Upper lobe of left lung (tissue), 6 donors: ENCODE results near the gene CNTNAP5. TPM values are rescaled to one million over a fixed set of nuclear protein-coding genes. Genes with fewer than 3 reads are reported as not detected.

Experiments
- ATAC-seq, 2 donors: fragments of 200-7000 bp; cut with Tn5 transposase; one replicate each; pipeline ENCODE4 v1.9.1; 2022; ENCODE audit warnings: mild to moderate bottlenecking in 2 of 2, moderate library complexity in 2 of 2; ENCODE audit not compliant: low FRiP score in 2 of 2
- DNase-seq, 2 donors: peaks; one replicate each; pipeline ENCODE4 v3.0.0-alpha.2; 2019 to 2020
- H3K27ac ChIP-seq, 4 donors: fragments of 200-600 bp; sonication (generic); one replicate each; pipeline ENCODE4 v1.5.1; 2016 to 2019
- H3K27me3 ChIP-seq, 4 donors: fragments of 200-600 bp; sonication (generic); one replicate each; pipeline ENCODE4 v1.5.1; 2017 to 2019
- H3K36me3 ChIP-seq, 4 donors: fragments of 200-600 bp; sonication (generic); one replicate each; pipeline ENCODE4 v1.5.1; 2016 to 2019
- H3K4me1 ChIP-seq, 4 donors: fragments of 200-600 bp; sonication (generic); one replicate each; pipeline ENCODE4 v1.5.1; 2018 to 2019
- H3K4me3 ChIP-seq, 4 donors: fragments of 200-600 bp; sonication (generic); one replicate each; pipeline ENCODE4 v1.5.1; 2017 to 2019; ENCODE audit warnings: mild to moderate bottlenecking in 2 of 4, moderate library complexity in 1 of 4
- H3K9me3 ChIP-seq, 4 donors: fragments of 200-600 bp; sonication (generic); one replicate each; pipeline ENCODE4 v1.5.1; 2018 to 2019
- CTCF ChIP-seq, 6 experiments: fragments of 450-650 bp in 4 of 6; fragments of 200-600 bp in 2 of 6; sonication (generic) in 2 of 6; IDR thresholded peaks; one replicate each; pipeline ENCODE4 v1.5.1; 2016 to 2019; ENCODE audit warnings: antibody characterized with exemption in 6 of 6
- EP300 ChIP-seq, 4 donors: sonication (generic); formaldehyde crosslinking; IDR thresholded peaks; one replicate each; pipeline ENCODE4 v1.5.1; 2017; ENCODE audit warnings: antibody characterized with exemption in 4 of 4, control low read depth in 2 of 4
- POLR2A ChIP-seq, 4 donors: fragments of 450-650 bp; IDR thresholded peaks; one replicate each; pipeline ENCODE4 v1.5.1; 2016 to 2017; ENCODE audit warnings: antibody characterized with exemption in 4 of 4, mild to moderate bottlenecking in 2 of 4
- POLR2AphosphoS5 ChIP-seq, 2 donors: sonication (generic); formaldehyde crosslinking; IDR thresholded peaks; one replicate each; pipeline ENCODE4 v1.5.1; 2017; ENCODE audit warnings: antibody characterized with exemption in 2 of 2
- WGBS, 2 donors: methylation state at CpG; one replicate each; pipeline ENCODE4 v1.1.5; 2017 to 2018; 5-methylcytosine and 5-hydroxymethylcytosine counted together
- total RNA-seq, 6 donors: library from RNA; depleted of rRNA in 4 of 6; stranded (reverse); fragments of >200 nt in 4 of 6; gene quantifications; one replicate each; pipeline versions ENCODE4 v1.1.0 to v1.2.1, GENCODE V29; 2016 to 2021
- donor health status: DM: no; HTN: no; CAD: no; lungs with moderate emphysema.
- donor health status: DM: no; HTN: yes; CAD: no; lungs with severe emphysema.

Gene CNTNAP5
- total RNA-seq, 6 donors from 2014 or later: not detected

DNA sequence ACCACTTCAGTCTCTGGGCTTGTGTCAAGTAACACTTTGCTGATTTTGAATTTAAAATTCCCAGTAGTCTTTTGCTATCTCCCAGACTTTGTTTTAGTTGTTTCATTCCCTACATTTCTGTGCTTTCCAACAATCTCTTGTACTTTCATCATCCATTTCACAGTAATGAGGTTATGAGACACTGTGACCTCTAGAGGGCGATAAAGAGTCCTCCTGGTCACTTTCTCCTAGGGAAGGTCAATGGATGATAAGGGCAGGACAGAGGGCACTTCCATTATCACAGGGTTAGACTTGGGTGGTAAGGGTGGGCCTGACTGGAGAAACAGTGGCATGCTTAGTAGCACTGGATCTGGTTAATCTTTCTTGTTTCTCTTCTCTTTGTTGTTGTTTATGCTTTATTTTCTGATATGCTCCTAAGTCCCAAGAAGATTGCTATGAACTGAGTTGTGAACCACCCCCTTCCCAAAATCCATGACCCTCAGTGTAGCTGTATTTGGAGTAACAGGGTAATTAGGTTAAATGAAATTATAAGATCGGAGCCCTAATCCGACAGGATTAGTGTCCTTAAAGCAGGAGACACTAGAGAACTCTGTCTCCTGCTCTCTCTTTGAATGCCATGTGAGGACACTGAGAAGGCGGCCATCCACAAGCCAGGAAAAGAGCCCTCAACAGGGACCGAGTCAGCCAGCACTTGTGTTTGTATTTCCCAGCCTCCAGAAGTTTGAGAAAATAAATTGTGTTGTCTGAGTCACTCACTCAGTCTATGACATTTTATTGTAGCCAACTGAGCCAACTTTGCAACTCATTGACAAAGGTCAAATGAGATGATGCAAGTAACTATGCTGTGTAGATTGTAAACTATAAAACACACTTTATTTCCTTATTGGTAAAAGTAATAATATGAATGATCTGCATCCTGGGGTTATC is 779.2 kb downstream of the CNTNAP5 start:
- ATAC-seq (peak in 1 of 2 donors; percentile 68), DNase-seq (no peak)
- WGBS, 2 donors: 53 to 67% methylated on average over 5 of the region's 5 CpGs

GRCh38 chr2:124805060-124805459 is 780.0 kb downstream of the CNTNAP5 start:
- ATAC-seq (no peak), DNase-seq (no peak)
- Histone ChIP-seq H3K36me3 (no peaks in the 10 kb centered on the region), H3K9me3 (no peaks in the 10 kb centered on the region), H3K4me1 (no peaks in the 10 kb centered on the region), H3K27me3 (no peaks in the 10 kb centered on the region), H3K27ac (no peak overlapping the region), H3K4me3 (no peak overlapping the region)
- 52 to 53% methylated on average over 3 of the region's 3 CpGs for WGBS, 2 donors
- no peak for TF ChIP-seq POLR2A (IDR thresholded peaks at IDR 0.05)
- TF ChIP-seq EP300 (IDR thresholded peaks at IDR 0.05): no peak
- no peak for TF ChIP-seq CTCF (IDR thresholded peaks at IDR 0.05)
- TF ChIP-seq POLR2AphosphoS5 (IDR thresholded peaks at IDR 0.05): no peak

More for the DNA sequence above, 779.2 kb downstream of the CNTNAP5 start:
- Histone ChIP-seq H3K4me1 (no peaks in the 10 kb centered on the region), H3K4me3 (no peak overlapping the region), H3K36me3 (no peaks in the 10 kb centered on the region), H3K27me3 (no peaks in the 10 kb centered on the region), H3K27ac (no peak overlapping the region), H3K9me3 (no peaks in the 10 kb centered on the region)
- TF ChIP-seq POLR2A (IDR thresholded peaks at IDR 0.05): no peak
- TF ChIP-seq EP300 (IDR thresholded peaks at IDR 0.05): no peak
- peak; percentile 8 to 33 (median 24) for TF ChIP-seq CTCF (IDR thresholded peaks at IDR 0.05)
- no peak for TF ChIP-seq POLR2AphosphoS5 (IDR thresholded peaks at IDR 0.05)

- Histone ChIP-seq H3K4me3 (no peak overlapping the region), H3K9me3 (no peaks in the 10 kb centered on the region), H3K36me3 (no peaks in the 10 kb centered on the region), H3K27me3 (no peaks in the 10 kb centered on the region), H3K4me1 (no peaks in the 10 kb centered on the region), H3K27ac (no peak overlapping the region)
- 34 to 43% methylated on average over 4 of the region's 4 CpGs for WGBS, 2 donors
- DNase-seq: no peak
- ATAC-seq: no peak
- TF ChIP-seq POLR2A (IDR thresholded peaks at IDR 0.05): no peak
- no peak for TF ChIP-seq CTCF (IDR thresholded peaks at IDR 0.05)
- TF ChIP-seq EP300 (IDR thresholded peaks at IDR 0.05): no peak
- no peak for TF ChIP-seq POLR2AphosphoS5 (IDR thresholded peaks at IDR 0.05)
Measured at GRCh38 chr2:124810132-124810531, 785.0 kb downstream of the CNTNAP5 start.

- Histone ChIP-seq H3K27me3 (no peaks in the 10 kb centered on the region), H3K36me3 (no peaks in the 10 kb centered on the region), H3K4me1 (no peaks in the 10 kb centered on the region), H3K27ac (no peak overlapping the region), H3K9me3 (no peaks in the 10 kb centered on the region), H3K4me3 (no peak overlapping the region)
- WGBS, 2 donors: 70 to 73% methylated on average over 11 of the region's 11 CpGs
- no peak for TF ChIP-seq POLR2A (IDR thresholded peaks at IDR 0.05)
- peak in 1 of 4 donors; percentile 42 for TF ChIP-seq EP300 (IDR thresholded peaks at IDR 0.05)
- ATAC-seq (no peak), DNase-seq (peak in 1 of 2 donors; percentile 61)
Measured at GRCh38 chr2:124814968-124815745, 790.1 kb downstream of the CNTNAP5 start.

DNA sequence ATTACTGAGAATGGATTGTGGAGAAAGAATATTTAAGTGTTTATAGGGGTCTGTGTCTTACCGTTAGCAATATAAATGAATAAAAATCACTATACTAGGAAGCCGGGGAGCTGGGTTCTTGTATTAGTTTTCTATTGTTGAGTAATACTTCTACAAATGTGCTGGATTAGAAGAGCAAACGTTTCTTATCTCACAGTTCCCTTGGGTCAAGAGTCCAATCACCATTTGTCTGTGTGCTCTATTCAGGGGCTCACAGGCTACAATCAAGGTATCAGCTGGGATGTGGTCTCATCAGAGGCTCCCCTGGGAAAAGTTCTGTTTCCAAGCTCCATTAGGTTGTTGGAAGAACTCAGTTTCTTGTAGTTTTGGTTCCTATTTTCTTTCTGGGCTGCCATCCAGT is 790.9 kb downstream of the CNTNAP5 start:
- ATAC-seq (no peak), DNase-seq (no peak)
- Histone ChIP-seq H3K9me3 (no peaks in the 10 kb centered on the region), H3K27me3 (no peaks in the 10 kb centered on the region), H3K4me3 (no peak overlapping the region), H3K36me3 (no peaks in the 10 kb centered on the region), H3K4me1 (no peaks in the 10 kb centered on the region), H3K27ac (no peak overlapping the region)
- TF ChIP-seq CTCF (IDR thresholded peaks at IDR 0.05) (no peak), EP300 (IDR thresholded peaks at IDR 0.05) (no peak), POLR2AphosphoS5 (IDR thresholded peaks at IDR 0.05) (no peak), POLR2A (IDR thresholded peaks at IDR 0.05) (no peak)
- 66 to 75% methylated on average over 3 of the region's 3 CpGs for WGBS, 2 donors
